Frontal cortex (tissue), 4 donors: ENCODE data around the gene TSPAN14. TPM values are rescaled to one million over a fixed set of nuclear protein-coding genes. Genes with fewer than 3 reads are reported as not detected.
A peak's percentile ranks its signal among the peaks of the same experiment; 100 is the strongest.
"Not testable (repeated sequence)": the region's sequence is repeated elsewhere in the genome, so short reads cannot be mapped to it uniquely, and the experiment has no call there.

Experiments used
- DNase-seq, 2 donors: peaks; one replicate each; pipeline ENCODE4 v3.0.0; 2012; ENCODE audit warnings: low spot score in 2 of 2
- FAIRE-seq: peaks from 2 replicates; lab custom pipeline; 2012; peaks lifted over from hg19 to GRCh38; lab: Jason Lieb, UNC
- total RNA-seq: library from RNA; depleted of rRNA; stranded (reverse); fragments of >200 nt; gene quantifications from one replicate; pipeline ENCODE4 v1.2.3, GENCODE V29; 2014
- donor health status: control.
- donor health status: control.
- donor health status: control.

Gene TSPAN14
- total RNA-seq, 1 donor from 2014 or later: 17.9 TPM

DNA sequence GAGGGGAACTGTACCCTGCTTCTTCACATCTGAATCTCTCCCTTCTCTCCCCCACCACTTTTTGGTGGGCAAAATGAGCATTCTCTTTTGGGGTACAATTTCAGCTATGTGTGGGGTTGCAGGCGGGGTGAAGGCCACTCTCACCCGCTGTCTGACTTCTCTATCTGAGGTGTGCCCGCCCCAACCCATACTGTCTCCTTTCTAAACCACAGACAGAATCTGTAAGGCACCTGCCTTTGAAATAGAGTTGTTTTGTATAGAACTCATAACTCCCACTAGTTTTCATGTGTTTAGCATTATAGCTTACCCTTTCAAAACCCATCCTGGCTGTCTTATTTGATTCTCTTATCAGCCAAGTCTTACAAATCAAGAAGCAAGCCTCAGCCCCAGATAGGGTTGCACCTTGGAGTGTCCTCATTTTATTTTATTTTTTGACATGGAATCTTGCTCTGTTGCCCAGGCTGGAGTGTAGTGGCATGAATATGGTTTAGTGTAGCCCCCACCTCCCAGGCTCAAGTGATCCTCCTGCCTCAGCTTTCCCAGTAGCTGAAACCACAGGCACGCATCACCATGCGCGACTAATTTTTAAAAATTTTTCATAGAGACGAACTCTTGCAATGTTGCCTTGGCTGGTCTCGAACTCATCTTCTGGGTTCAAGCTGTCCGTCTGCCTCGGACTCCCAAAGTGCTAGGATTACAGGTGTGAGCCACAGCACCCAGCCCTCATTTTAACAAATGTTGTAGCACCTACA is 11.9 kb downstream of the TSPAN14 start:
- no peak for DNase-seq
- FAIRE-seq: no peak

GRCh38 chr10:80466724-80467326 is 12.7 kb downstream of the TSPAN14 start:
- DNase-seq: no peak
- FAIRE-seq: no peak

- DNase-seq (peak in 1 of 2 donors; percentile 56), FAIRE-seq (no peak)
Observed at GRCh38 chr10:80468002-80468401, 13.9 kb downstream of the TSPAN14 start.

GRCh38 chr10:80468806-80469421 is 14.8 kb downstream of the TSPAN14 start:
- no peak for FAIRE-seq

DNA sequence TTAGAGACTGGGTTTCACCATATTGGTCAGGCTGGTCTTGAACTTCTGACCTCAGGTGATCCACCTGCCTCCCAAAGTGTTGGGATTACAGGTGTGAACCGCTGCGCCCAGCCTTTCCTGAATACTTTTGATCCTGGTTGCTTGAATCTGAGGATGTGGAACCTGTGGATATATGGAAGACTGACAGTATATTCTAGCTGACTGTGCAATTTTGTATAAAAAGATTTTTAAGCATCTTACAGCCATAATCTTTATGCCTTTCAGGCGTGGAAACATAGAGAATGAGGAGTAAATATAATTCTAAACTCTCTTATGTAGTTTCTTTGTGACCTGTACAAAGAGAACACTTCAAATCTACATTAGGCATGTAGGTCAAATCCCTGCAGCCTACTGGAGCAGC is 16.2 kb downstream of the TSPAN14 start:
- DNase-seq: no peak
- no peak for FAIRE-seq

More at GRCh38 chr10:80468806-80469421, 14.8 kb downstream of the TSPAN14 start:
- DNase-seq: no peak

DNA sequence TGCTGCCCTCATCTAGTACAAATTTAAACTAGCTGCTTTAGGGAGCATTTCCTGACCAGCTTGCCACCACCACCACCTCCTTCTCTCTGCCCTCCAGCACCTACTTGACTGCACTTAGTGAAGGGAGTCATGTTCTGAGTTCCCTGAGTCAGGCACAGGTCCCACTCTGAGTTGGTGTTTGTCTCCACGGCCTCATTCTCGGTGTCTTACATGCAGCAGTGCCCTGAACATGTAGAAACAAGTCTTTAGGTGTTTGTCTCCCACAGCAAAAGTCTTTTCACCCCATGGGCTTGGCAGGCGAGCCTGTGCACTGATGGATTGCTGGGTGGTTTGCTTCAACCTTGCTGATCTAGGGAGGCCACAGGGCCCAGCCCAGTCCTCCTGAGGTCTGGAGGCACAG is 16.9 kb downstream of the TSPAN14 start:
- FAIRE-seq: no peak
- no peak for DNase-seq

GRCh38 chr10:80471715-80472233 is 17.7 kb downstream of the TSPAN14 start:
- DNase-seq: no peak
- FAIRE-seq: no peak

DNA sequence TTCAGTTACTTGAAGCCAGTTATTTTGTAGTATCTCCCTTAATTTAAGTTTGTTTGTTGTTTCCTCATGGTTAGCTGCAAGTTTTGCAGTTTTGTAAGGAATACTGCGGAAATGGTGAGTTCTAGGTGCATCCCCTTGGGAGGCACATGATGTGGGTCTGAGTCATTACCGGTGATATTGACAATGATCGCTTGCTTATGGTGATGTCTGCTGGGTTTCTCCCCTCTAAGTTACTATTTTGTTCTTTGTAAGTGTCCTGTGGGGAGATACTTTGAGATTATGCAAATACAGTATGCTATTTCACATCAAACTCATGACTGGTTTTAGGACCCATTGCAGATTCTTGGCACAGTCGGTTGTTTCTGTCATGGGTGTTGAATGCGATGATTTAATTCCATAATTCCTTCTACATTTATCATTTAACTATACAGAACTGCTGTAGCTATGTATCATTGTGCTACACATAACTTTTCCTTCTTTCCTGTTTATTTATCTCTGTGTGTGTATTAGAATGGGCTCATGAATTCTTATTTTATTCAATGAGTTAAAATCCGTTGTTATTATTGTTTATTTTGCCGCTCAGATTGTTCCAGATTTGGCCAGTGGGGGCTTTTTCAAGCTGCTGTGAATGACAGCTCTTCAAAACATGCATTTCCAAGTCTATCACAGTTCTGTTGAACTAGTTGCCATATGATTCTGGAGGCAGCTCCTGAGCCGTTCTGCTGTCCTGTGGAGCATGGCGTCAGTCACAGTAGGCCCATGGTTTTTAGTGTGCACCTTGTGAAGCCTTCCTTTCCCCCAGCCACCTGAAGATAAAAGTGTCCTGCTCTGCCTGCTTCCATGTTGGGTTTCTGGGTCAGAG is 18.4 kb downstream of the TSPAN14 start:
- FAIRE-seq (no peak), DNase-seq (no peak)

DNA sequence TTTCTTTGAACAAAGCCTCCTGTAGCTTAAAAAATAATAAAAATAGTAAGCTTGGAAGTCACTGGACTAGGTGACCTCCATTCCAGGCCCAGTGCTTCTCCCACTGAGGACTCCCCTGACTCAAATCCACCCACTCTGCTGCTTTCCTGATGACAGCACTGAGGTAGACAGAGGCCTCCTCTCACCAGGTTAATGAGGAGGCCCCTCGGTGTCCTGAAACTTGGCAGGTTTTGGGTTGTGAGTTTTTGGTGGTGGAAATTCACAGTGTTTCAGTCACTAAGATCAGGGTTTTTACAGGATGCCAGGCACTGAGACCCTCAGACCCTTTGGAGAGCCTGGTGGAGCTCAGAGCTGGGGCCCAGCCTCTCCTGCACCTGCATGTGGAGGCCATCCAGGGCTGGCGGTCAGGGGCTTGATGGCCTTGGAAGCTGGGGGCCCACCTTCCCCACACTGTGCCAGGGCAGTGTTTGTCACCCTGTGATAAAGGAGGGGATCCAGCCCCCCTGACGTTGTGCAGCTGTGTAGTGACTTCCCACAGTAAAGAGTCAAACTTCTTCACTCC is 19.1 kb downstream of the TSPAN14 start:
- FAIRE-seq: no peak
- DNase-seq: no peak

DNA sequence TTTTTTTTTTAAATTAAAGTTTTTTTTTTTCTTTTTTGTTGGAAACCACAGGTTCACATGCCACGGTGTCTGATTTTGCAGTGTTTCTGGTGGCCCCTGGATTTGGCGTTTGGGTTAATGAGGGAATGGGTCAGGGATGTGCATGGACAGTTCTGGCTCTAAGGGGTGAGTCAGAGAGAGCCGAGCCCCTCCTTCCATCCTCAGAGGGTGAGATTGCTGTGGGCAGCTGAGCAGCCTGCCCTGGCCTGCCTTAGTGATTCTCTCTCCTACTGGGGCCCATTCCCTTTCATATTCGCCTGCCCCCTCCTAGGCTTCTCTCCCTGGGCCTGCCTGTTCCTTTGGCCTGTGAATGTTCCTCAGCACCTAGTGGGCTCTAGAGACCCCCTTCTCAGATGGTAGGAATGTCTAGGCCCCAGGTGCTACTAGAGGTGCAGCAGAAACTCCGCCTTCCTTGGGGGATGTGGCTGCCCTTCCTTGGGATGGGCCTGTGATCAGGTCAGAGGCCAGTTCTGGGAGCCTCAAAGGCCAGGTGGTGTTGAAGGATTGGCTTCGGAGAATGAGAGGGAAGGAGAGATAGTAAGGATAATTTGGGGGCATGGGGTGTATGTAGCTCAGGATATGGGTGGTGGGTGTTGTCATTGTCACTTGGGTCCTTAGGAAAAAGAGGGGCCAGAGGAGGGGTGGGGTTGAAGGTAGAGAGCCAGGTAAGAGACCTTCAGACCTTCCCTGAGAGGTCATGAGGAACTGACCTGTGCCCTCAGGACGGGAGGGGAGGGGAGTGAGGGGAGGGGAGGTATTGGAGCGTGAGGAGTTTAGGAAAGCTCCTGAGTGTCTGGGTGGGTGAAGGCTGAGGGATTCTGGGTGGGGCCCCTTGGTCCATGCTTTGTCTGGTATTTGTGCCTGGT is 19.8 kb downstream of the TSPAN14 start:
- FAIRE-seq: no peak

GRCh38 chr10:80474597-80474910 is 20.4 kb downstream of the TSPAN14 start:
- FAIRE-seq (no peak), DNase-seq (no peak)

More for the DNA sequence above, 19.8 kb downstream of the TSPAN14 start:
- DNase-seq: no peak

GRCh38 chr10:80474941-80475340 is 20.8 kb downstream of the TSPAN14 start:
- DNase-seq (no peak), FAIRE-seq (no peak)

- not testable (repeated sequence) for FAIRE-seq, DNase-seq
Observed at GRCh38 chr10:80475641-80476040, 21.5 kb downstream of the TSPAN14 start.

DNA sequence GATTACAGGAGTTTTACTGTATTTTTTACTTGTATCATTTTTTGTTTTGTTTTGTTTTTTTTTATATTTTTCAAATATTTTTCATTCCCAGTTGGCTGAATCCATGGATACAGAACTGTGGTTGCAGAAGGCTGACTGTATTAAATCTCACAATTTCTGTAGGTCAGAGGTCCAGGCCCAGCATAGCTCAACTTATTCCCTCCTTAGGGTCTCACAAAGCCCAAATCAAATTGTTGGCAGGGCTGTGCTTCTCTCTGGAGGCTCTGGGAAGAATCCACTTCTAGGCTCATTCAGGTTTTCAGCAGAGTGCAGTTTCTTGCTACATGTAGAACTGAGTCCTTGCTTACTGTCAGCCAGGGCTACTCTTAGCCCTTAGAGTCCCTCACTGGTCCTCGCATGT is 22.6 kb downstream of the TSPAN14 start:
- FAIRE-seq (no peak), DNase-seq (no peak)

- DNase-seq: no peak
- FAIRE-seq: no peak
Observed at GRCh38 chr10:80477813-80478212, 23.7 kb downstream of the TSPAN14 start.

- not testable (repeated sequence) for FAIRE-seq, DNase-seq
Observed at GRCh38 chr10:80480373-80480772, 26.3 kb downstream of the TSPAN14 start.

DNA sequence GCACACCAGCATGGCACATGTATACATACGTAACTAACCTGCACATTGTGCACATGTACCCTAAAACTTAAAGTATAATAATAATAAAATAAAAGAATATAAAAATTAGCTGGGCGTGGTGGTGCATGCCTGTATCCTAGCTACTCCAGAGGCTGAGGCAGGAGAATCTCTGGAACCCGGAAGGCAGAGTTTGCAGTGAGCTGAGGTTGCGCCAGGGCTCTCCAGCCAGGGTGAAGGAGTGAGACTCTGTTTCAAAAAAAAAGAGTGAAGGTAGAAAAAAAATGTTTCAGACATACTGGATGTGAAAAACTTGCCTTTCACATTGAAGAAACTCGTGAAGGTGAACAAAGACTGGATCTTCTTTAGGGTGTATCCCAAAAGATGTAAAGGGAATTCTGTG is 26.7 kb downstream of the TSPAN14 start:
- FAIRE-seq: no peak

GRCh38 chr10:80484243-80484642 is 30.1 kb downstream of the TSPAN14 start:
- DNase-seq: no peak
- no peak for FAIRE-seq

More for the DNA sequence above, 26.7 kb downstream of the TSPAN14 start:
- no peak for DNase-seq

- no peak for FAIRE-seq
Observed at GRCh38 chr10:80484676-80485075, 30.6 kb downstream of the TSPAN14 start.

More at GRCh38 chr10:80484676-80485075, 30.6 kb downstream of the TSPAN14 start:
- no peak for DNase-seq
